Upper lobe of left lung (tissue), 4 donors: Measurements from ENCODE around the gene SMIM11.

Source experiments
- POLR2AphosphoS5 ChIP-seq, 2 donors: sonication (generic); formaldehyde crosslinking; IDR thresholded peaks; one replicate each; pipeline ENCODE4 v1.5.1; 2017; ENCODE audit warnings: antibody characterized with exemption in 2 of 2
- TF ChIP-seq, protein P1 (sequence below), 6 experiments: fragments of 450-650 bp in 4 of 6; fragments of 200-600 bp in 2 of 6; sonication (generic) in 2 of 6; IDR thresholded peaks; one replicate each; pipeline ENCODE4 v1.5.1; 2016 to 2019; ENCODE audit warnings: antibody characterized with exemption in 6 of 6

DNA sequence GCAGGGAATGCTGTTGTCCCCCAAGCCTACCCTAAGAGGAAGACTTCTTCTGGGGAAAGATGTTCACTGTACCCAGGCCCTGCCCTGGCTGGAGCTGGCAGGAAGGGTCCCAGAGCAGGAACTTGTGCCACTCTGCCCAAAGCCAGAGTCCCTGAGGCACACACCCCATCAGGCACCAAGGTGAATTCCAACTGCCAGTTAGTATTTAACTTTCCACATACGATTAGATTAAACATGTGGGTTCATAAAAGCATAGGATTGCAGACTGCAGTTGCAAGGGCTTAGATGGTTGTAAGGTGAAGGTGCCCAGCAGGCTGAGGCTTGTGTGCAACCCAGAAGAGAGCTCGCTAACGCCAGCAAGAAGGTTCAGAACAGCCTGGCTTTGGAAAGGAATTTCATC lies 11.6 kb upstream of the SMIM11 start, which contains the start of gene KCNE2:
- TF ChIP-seq, protein P1, sequence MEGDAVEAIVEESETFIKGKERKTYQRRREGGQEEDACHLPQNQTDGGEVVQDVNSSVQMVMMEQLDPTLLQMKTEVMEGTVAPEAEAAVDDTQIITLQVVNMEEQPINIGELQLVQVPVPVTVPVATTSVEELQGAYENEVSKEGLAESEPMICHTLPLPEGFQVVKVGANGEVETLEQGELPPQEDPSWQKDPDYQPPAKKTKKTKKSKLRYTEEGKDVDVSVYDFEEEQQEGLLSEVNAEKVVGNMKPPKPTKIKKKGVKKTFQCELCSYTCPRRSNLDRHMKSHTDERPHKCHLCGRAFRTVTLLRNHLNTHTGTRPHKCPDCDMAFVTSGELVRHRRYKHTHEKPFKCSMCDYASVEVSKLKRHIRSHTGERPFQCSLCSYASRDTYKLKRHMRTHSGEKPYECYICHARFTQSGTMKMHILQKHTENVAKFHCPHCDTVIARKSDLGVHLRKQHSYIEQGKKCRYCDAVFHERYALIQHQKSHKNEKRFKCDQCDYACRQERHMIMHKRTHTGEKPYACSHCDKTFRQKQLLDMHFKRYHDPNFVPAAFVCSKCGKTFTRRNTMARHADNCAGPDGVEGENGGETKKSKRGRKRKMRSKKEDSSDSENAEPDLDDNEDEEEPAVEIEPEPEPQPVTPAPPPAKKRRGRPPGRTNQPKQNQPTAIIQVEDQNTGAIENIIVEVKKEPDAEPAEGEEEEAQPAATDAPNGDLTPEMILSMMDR (IDR thresholded peaks at IDR 0.05), result no peak
- TF ChIP-seq POLR2AphosphoS5 (IDR thresholded peaks at IDR 0.05), result no peak
